A673 (cell line): ENCODE measurements around the gene RNF144B. TPM values are rescaled to one million over a fixed set of nuclear protein-coding genes. Genes with fewer than 3 reads are reported as not detected.

Source experiments
- BruUV-seq: library from RNA; stranded (reverse); fragments of 400-500 nt; replicated peaks from 2 replicates; lab custom pipeline; 2021; lab: Mats Ljungman, UMichigan
- CTCF ChIA-PET: fragments of 300-600 bp; sonication (Branson Sonifier 250); formaldehyde crosslinking; loops from one replicate; lab custom pipeline; 2022; ENCODE audit warnings: antibody characterized with exemption; lab: Charles Lee
- POLR2A ChIA-PET: fragments of 300-600 bp; sonication (Branson Sonifier 250); formaldehyde crosslinking; loops from one replicate; lab custom pipeline; 2022; ENCODE audit warnings: antibody characterized with exemption; ENCODE audit not compliant: low non-redundant PET; lab: Charles Lee
- DNase-seq: peaks from one replicate; pipeline ENCODE4 v3.0.0-alpha.2; 2015; ENCODE audit warnings: low spot score
- H3K27ac ChIP-seq: fragments of 200-600 bp; sonication (generic); 2 replicates; pipeline ENCODE4 v1.5.1; 2016; ENCODE audit warnings: mixed run types, low read depth, mild to moderate bottlenecking, mixed read lengths, antibody characterized with exemption, low read length; ENCODE audit not compliant: poor library complexity, severe bottlenecking
- H3K27me3 ChIP-seq: fragments of 200-600 bp; sonication (generic); replicated peaks from 2 replicates; pipeline ENCODE4 v1.6.1; 2017; ENCODE audit warnings: mixed run types, low read depth, mild to moderate bottlenecking, mixed read lengths, antibody characterized with exemption, low read length; ENCODE audit not compliant: insufficient read depth, poor library complexity
- H3K36me3 ChIP-seq: fragments of 200-600 bp; sonication (generic); 2 replicates; pipeline ENCODE4 v1.6.1; 2016; ENCODE audit warnings: mixed run types, mild to moderate bottlenecking, mixed read lengths, antibody characterized with exemption, low read length; ENCODE audit not compliant: insufficient read depth, poor library complexity, severe bottlenecking
- H3K4me1 ChIP-seq: fragments of 200-600 bp; sonication (generic); 2 replicates; pipeline ENCODE4 v1.6.1; 2017; ENCODE audit warnings: mixed run types, mild to moderate bottlenecking, mixed read lengths, antibody characterized with exemption, low read length; ENCODE audit not compliant: insufficient read depth, poor library complexity, severe bottlenecking
- H3K4me3 ChIP-seq: fragments of 200-600 bp; sonication (generic); 2 replicates; pipeline ENCODE4 v1.5.1; 2016; ENCODE audit warnings: low read depth, mixed run types, mild to moderate bottlenecking, mixed read lengths, low read length; ENCODE audit not compliant: poor library complexity, severe bottlenecking
- H3K9me3 ChIP-seq: fragments of 200-600 bp; sonication (generic); 2 replicates; pipeline ENCODE4 v1.6.1; 2016; ENCODE audit warnings: mixed run types, low read depth, mild to moderate bottlenecking, mixed read lengths, antibody characterized with exemption, low read length; ENCODE audit not compliant: poor library complexity, severe bottlenecking
- CTCF ChIP-seq: fragments of 300-800, 200-600 bp; sonication (generic); conservative IDR thresholded peaks from 2 replicates; pipeline ENCODE4 v1.5.1; 2017; ENCODE audit warnings: low read depth, mild to moderate bottlenecking, antibody characterized with exemption, low read length, moderate library complexity, mixed read lengths
- EZH2 ChIP-seq: fragments of 200-600 bp; sonication (generic); IDR thresholded peaks from 2 replicates; pipeline ENCODE4 v1.6.1; 2017; ENCODE audit warnings: borderline replicate concordance, low read depth, mild to moderate bottlenecking, mixed read lengths, antibody characterized with exemption, low read length; ENCODE audit not compliant: poor library complexity, severe bottlenecking
- intact Hi-C: fragments of 100-400 bp; cut with micrococcal nuclease; formaldehyde crosslinking; loops from one replicate; pipeline ENCODE4 v1.10.0; 2022; ENCODE audit not compliant: unreplicated experiment
- total RNA-seq: library from RNA; stranded (reverse); gene quantifications from 2 replicates; pipeline ENCODE4 v1.2.3, GENCODE V29; 2021

RNF144B gene
- total RNA-seq, 1 experiment from 2014 or later, result 0.82 TPM

GRCh38 chr6:18492972-18493371 lies 105.8 kb downstream of the RNF144B start:
- DNase-seq, result no peak
- Histone ChIP-seq H3K4me3 (no peak overlapping the region), H3K27ac (no peak overlapping the region), H3K36me3 (no peaks in the 10 kb centered on the region), H3K27me3 (no peaks in the 10 kb centered on the region), H3K9me3 (no peaks in the 10 kb centered on the region), H3K4me1 (no peaks in the 10 kb centered on the region)
- BruUV-seq, result no TSS peak
- TF ChIP-seq EZH2 (no peak), CTCF (no peak)
- intact Hi-C loops, result no loop called here
- POLR2A ChIA-PET, result no interaction called here
- CTCF ChIA-PET, result no interaction called here

DNA sequence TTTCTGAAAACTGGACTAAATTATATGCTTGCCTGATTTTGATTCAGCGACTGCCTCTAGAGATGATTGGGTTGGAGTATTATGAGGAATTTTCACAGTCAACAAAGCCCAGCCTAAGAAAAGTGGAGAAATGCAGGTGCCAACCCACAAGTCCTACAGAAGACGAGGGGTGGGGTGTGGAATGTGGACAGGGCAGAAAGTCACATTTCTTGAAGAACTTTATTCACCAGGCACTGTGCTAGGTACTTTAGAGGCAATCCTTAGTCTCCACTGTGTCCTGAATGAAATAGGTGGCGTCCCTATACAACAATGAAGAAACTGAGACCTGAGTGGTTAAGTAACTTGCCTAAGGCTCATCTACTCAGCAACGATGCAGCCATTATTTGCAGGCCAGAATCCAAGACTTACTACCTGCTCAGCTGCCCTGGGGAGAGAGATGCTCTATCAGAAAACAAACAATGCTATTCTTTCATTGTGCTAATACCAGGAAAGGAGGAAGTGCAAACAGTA lies 106.3 kb downstream of the RNF144B start:
- Histone ChIP-seq H3K9me3 (no peaks in the 10 kb centered on the region), H3K4me1 (no peaks in the 10 kb centered on the region), H3K36me3 (no peaks in the 10 kb centered on the region), H3K4me3 (no peak overlapping the region), H3K27ac (no peak overlapping the region), H3K27me3 (no peaks in the 10 kb centered on the region)
- ChIA-PET CTCF (no interaction called here), POLR2A (no interaction called here)
- no TSS peak for BruUV-seq
- DNase-seq, result no peak
- no peak for TF ChIP-seq EZH2
- TF ChIP-seq CTCF, result no peak
- intact Hi-C loops, result no loop called here

- H3K4me1 ChIP-seq, result no peaks in the 10 kb centered on the region
- no peak overlapping the region for H3K27ac ChIP-seq
- ChIA-PET POLR2A (no interaction called here), CTCF (no interaction called here)
- TF ChIP-seq EZH2 (no peak), CTCF (no peak)
- no peaks in the 10 kb centered on the region for H3K9me3 ChIP-seq
- no TSS peak for BruUV-seq
- no peaks in the 10 kb centered on the region for H3K36me3 ChIP-seq
- intact Hi-C loops, result no loop called here
- no peak overlapping the region for H3K4me3 ChIP-seq
- H3K27me3 ChIP-seq, result no peaks in the 10 kb centered on the region
- no peak for DNase-seq
Measured at GRCh38 chr6:18493925-18494324, 106.8 kb downstream of the RNF144B start.
